ENCODE measurements around the gene AJM1. TPM values are rescaled to one million over a fixed set of nuclear protein-coding genes. Genes with fewer than 3 reads are reported as not detected.
A peak's percentile ranks its signal among the peaks of the same experiment; 100 is the strongest.
"Not testable (repeated sequence)": the region's sequence is repeated elsewhere in the genome, so short reads cannot be mapped to it uniquely, and the experiment has no call there.

The AJM1 gene
- total RNA-seq, 1 experiment from 2014 or later = 5.3 TPM

DNA sequence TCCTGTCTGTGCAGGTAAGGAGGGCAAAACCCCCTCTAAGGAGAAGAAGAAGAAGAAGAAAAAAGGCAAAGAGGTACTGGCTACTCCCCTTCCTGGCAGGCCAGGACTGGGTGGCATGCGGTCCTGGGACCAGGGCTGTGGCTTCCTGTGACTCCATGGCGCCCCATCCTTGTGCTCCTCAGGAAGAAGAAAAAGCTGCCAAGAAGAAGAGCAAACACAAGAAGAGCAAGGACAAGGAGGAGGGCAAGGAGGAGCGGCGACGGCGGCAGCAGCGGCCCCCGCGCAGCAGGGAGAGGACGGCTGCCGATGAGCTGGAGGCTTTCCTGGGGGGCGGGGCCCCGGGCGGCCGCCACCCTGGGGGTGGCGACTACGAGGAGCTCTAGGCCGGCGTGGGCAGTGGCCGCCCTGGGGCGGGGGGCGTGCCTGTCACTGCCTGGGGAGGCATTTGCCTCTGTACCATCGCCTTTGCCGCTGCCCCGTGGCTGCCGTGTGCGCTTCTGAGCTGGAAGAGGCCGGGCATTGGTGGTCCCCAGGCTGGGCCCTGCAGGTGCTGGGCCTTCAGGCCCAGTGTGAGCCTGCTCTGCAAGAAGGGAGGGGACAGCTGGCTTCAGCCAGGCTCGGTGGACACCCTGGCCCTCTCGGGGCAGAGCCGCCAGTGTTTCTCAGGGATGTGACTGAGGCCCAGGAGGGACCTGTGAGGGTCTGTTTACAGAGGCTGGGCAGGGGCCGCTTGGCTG is 2.0 kb upstream of the AJM1 start:
- Histone ChIP-seq H4K20me1 (ENCODE audit: insufficient read depth) (peaks cover 16% of the 10 kb centered on the region; the same call in 1 of the 2 replicates), H3K9me3 (ENCODE audit: insufficient read depth, low read depth) (no peaks in the 10 kb centered on the region), H3K36me3 (ENCODE audit: low read depth) (no peaks in the 10 kb centered on the region), H3K4me3 (peak overlapping the region; percentile 35; the same call in 1 of the 2 replicates), H3K27me3 (ENCODE audit: insufficient read depth, low read depth) (no peaks in the 10 kb centered on the region), H3K4me1 (replicated peaks; ENCODE audit: insufficient read depth) (0 out of 2 replicates have a peak, but pooled peaks cover 2% of the 10 kb centered on the region), H3K27ac (peak overlapping the region; percentile 32; the same call in 1 of the 2 replicates), H3K9me2 (ENCODE audit: insufficient read depth) (no peaks in the 10 kb centered on the region), H3K79me2 (ENCODE audit: low read depth) (no peaks in the 10 kb centered on the region), H3K4me2 (peak overlapping the region; percentile 63), H3F3A (ENCODE audit: insufficient read depth, low read depth) (peaks cover 23% of the 10 kb centered on the region), H2AFZ (peak overlapping the region; percentile 55)
- BruUV-seq (replicated peaks) = TSS peak; percentile 73
- ChIA-PET CTCF (no interaction called here), POLR2A (ENCODE audit: unreplicated experiment) (interaction anchor here (0.6 kb wide), 2 partner anchors 198 to 787 kb away, joined by 5 to 18 read pairs; no protein-coding TSS in a partner anchor)
- intact Hi-C loops (cut with micrococcal nuclease; ENCODE audit: unreplicated experiment) = no loop called here
- peak; percentile 46 to 51 for DNase-seq
- TF ChIP-seq, protein P1, sequence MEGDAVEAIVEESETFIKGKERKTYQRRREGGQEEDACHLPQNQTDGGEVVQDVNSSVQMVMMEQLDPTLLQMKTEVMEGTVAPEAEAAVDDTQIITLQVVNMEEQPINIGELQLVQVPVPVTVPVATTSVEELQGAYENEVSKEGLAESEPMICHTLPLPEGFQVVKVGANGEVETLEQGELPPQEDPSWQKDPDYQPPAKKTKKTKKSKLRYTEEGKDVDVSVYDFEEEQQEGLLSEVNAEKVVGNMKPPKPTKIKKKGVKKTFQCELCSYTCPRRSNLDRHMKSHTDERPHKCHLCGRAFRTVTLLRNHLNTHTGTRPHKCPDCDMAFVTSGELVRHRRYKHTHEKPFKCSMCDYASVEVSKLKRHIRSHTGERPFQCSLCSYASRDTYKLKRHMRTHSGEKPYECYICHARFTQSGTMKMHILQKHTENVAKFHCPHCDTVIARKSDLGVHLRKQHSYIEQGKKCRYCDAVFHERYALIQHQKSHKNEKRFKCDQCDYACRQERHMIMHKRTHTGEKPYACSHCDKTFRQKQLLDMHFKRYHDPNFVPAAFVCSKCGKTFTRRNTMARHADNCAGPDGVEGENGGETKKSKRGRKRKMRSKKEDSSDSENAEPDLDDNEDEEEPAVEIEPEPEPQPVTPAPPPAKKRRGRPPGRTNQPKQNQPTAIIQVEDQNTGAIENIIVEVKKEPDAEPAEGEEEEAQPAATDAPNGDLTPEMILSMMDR (conservative IDR thresholded peaks at IDR 0.05) = no peak
- TF ChIP-seq EZH2 (IDR thresholded peaks at IDR 0.05; ENCODE audit: low read depth) = no peak

DNA sequence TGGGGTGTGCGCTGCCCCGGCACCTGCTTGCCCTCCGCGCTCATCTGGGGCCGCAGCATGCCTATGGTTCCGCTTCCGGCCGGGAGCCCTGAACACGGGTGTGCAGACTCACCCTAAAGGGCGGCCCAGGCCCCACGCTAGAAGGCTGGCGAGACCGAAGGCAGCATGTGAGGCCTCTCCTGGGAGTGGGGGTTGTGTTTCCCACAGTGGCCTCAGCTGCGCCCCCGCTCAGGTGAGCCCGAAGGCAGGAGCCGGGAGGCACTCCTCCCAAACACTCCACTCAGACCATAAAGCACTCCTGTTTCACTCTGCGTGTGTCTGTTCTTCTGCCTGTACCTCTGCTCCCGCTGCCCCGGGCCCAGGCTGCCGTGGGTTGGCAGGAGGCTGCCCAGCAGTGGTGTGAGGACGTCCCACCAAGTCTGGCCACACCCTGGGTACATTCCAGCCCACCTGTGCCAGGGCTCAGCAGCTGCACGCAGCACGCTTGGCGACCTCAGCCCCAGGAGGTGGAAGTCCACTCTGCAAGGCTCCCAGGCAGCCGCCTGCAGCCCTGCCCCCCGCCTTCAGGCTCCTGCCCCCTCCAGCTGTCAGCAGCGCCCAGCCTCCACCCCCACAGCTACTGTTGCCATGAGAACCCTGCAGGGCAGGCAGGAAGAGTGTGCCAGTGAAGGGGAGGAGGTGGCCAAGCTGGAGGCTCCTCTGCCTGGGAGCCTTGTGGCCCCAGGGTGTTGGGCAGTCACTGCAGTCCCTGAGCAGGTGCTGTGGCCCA is 1.2 kb upstream of the AJM1 start:
- intact Hi-C loops (cut with micrococcal nuclease; ENCODE audit: unreplicated experiment) = no loop called here
- Histone ChIP-seq H3K27me3 (ENCODE audit: insufficient read depth, low read depth) (no peaks in the 10 kb centered on the region), H3K4me3 (peak overlapping the region; percentile 35; the same call in 1 of the 2 replicates), H3K79me2 (ENCODE audit: low read depth) (no peaks in the 10 kb centered on the region), H3K9me2 (ENCODE audit: insufficient read depth) (no peaks in the 10 kb centered on the region), H3K4me1 (replicated peaks; ENCODE audit: insufficient read depth) (0 out of 2 replicates have a peak, but pooled peaks cover 2% of the 10 kb centered on the region), H3K9me3 (ENCODE audit: insufficient read depth, low read depth) (no peaks in the 10 kb centered on the region), H3F3A (ENCODE audit: insufficient read depth, low read depth) (peaks cover 23% of the 10 kb centered on the region), H3K4me2 (peak overlapping the region; percentile 63), H2AFZ (peak overlapping the region; percentile 55; the same call in 1 of the 2 replicates), H4K20me1 (ENCODE audit: insufficient read depth) (peaks cover 16% of the 10 kb centered on the region; the same call in 1 of the 2 replicates), H3K27ac (peak overlapping the region; percentile 32; the same call in 1 of the 2 replicates), H3K36me3 (ENCODE audit: low read depth) (no peaks in the 10 kb centered on the region)
- BruUV-seq (replicated peaks) = no TSS peak
- ChIA-PET CTCF (interaction anchor here (0.6 kb wide), 1 partner anchor 112 kb away, joined by 3 read pairs; no protein-coding TSS in a partner anchor), POLR2A (ENCODE audit: unreplicated experiment) (interaction anchor here (0.6 to 0.7 kb wide), 3 partner anchors 30 to 788 kb away, joined by 4 to 18 read pairs (median 5); no protein-coding TSS in a partner anchor)
- no peak for TF ChIP-seq EZH2 (IDR thresholded peaks at IDR 0.05; ENCODE audit: low read depth)
- TF ChIP-seq, protein P1 (conservative IDR thresholded peaks at IDR 0.05) = no peak
- peak; percentile 52 to 84 for DNase-seq

DNA sequence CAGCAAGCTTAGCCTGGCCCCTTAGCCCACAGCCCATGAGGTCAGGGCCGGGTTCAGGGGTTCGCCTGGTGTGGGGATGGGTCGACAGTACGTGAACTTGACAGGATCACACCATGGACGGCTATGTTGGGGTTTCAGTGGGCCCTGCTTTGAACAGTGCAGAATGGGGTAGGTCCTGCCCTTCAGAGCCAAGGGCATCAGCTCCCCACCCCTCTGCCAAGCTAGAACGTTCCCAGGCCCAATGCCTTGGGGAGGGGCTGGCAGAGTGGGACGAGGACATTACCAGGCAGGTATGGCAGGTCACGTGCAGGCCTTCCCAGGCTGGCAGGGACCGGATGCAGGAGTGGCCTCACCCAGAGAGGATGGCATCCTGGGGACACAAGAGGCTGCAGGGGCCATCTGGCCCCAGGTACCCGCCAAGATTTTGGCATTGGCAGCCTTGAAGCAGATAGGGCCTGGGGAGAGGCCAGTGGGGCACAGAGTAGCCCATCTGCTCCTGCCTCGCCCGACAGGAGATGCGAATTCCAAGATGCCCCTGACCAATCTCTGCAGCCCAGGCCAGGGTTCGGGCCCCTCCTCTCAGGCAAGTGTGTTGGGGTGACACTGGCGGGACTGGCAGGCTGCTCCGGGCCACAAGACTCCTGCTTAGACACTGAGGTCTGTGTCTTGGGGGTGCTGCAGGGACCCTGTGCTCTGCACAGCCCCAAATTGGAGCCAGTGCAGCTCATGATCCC is 465 bp upstream of the AJM1 start:
- POLR2A ChIA-PET (ENCODE audit: unreplicated experiment) = interaction anchor here (0.6 to 0.8 kb wide), 3 partner anchors 31 to 200 kb away, joined by 4 to 7 read pairs (median 4); partner anchors contain the start of gene CLIC3
- H3K4me2 ChIP-seq; H3K9me2 ChIP-seq (ENCODE audit: insufficient read depth); DNase-seq; H3K27ac ChIP-seq; intact Hi-C loops (cut with micrococcal nuclease; ENCODE audit: unreplicated experiment); H2AFZ ChIP-seq; H3K9me3 ChIP-seq (ENCODE audit: insufficient read depth, low read depth); H3K27me3 ChIP-seq (ENCODE audit: insufficient read depth, low read depth); H3K79me2 ChIP-seq (ENCODE audit: low read depth); H3K4me1 ChIP-seq (replicated peaks; ENCODE audit: insufficient read depth); H3K36me3 ChIP-seq (ENCODE audit: low read depth); BruUV-seq (replicated peaks); H3K4me3 ChIP-seq: not testable (repeated sequence)
- CTCF ChIA-PET = interaction anchor here (0.6 to 1.5 kb wide), 3 partner anchors 51 to 178 kb away, joined by 3 to 12 read pairs (median 3); partner anchors contain the start of gene TMEM141
- peaks cover 19% of the 10 kb centered on the region for H3F3A ChIP-seq (ENCODE audit: insufficient read depth, low read depth)
- 0 out of 2 replicates have a peak, but pooled peaks cover 16% of the 10 kb centered on the region for H4K20me1 ChIP-seq (ENCODE audit: insufficient read depth)

DNA sequence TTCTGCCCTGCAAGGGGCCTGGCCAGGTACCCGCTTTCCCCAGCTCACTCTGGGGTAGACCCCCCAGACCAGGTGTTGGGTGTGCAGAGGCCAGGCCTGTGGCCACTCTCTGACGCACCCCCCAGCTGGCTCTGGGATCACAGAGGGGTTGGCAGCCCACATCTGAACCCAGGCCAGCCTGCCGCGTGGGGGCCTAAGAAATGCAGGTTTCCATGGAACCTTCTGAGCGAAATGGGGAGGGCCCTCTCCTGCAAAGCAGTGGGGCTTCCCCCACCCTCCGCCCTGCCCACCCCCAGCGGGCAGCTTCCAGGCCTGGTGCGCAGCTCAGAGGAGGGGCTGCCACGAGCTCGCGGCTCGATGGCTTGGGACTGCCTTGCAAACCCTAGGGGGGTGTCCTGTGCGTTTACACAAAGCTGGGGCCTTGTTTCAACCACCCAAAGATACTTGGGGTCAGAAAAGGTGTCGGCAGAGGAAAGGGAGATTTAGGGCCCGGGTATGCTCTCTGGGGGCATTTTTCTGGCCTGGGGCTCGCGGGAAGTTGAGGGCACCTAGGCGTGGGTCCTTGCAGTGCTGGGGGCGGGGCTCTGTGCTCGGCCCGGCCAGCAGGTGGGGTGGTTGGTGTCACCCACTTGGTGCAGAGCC is 1.0 kb downstream of the AJM1 start:
- H3K4me2 ChIP-seq; DNase-seq; H3K4me1 ChIP-seq (replicated peaks; ENCODE audit: insufficient read depth); BruUV-seq (replicated peaks); H3K36me3 ChIP-seq (ENCODE audit: low read depth); H3K9me2 ChIP-seq (ENCODE audit: insufficient read depth); H3K4me3 ChIP-seq; H3K27ac ChIP-seq; intact Hi-C loops (cut with micrococcal nuclease; ENCODE audit: unreplicated experiment); H3K27me3 ChIP-seq (ENCODE audit: insufficient read depth, low read depth); POLR2A ChIA-PET (ENCODE audit: unreplicated experiment); H3K9me3 ChIP-seq (ENCODE audit: insufficient read depth, low read depth); H3K79me2 ChIP-seq (ENCODE audit: low read depth); H2AFZ ChIP-seq: not testable (repeated sequence)
- CTCF ChIA-PET = interaction anchor here (0.6 to 1.5 kb wide), 4 partner anchors 36 to 227 kb away, joined by 3 to 9 read pairs (median 4); partner anchors contain the start of gene RABL6
- Histone ChIP-seq H3F3A (ENCODE audit: insufficient read depth, low read depth) (peaks cover 19% of the 10 kb centered on the region), H4K20me1 (ENCODE audit: insufficient read depth) (0 out of 2 replicates have a peak, but pooled peaks cover 16% of the 10 kb centered on the region)

All from PC-9 (cell line).